HEK293T (cell line): Measurements from ENCODE around the gene WDPCP.

Experiments
- ELF4 ChIP-seq: fragments of 450-650 bp; IDR thresholded peaks from 2 replicates; pipeline ENCODE4 v1.6.1; 2017; ENCODE audit warnings: antibody characterized with exemption
- FOXM1 ChIP-seq: fragments of 450-650 bp; IDR thresholded peaks from 2 replicates; pipeline ENCODE4 v1.6.1; 2017; ENCODE audit warnings: mild to moderate bottlenecking, borderline replicate concordance
- HDGF ChIP-seq: fragments of 450-650 bp; IDR thresholded peaks from 2 replicates; pipeline ENCODE4 v1.6.1; 2017; ENCODE audit warnings: antibody characterized with exemption, borderline replicate concordance
- SUZ12 ChIP-seq: fragments of 450-650 bp; IDR thresholded peaks from 2 replicates; pipeline ENCODE4 v1.6.1; 2016; ENCODE audit warnings: mild to moderate bottlenecking
- TARDBP ChIP-seq: fragments of 450-650 bp; IDR thresholded peaks from 2 replicates; pipeline ENCODE4 v1.6.1; 2016

GRCh38 chr2:63340443-63340842 lies 247.8 kb downstream of the WDPCP start:
- no peak for TF ChIP-seq TARDBP
- no peak for TF ChIP-seq SUZ12
- no peak for TF ChIP-seq FOXM1
- no peak for TF ChIP-seq ELF4
- no peak for TF ChIP-seq HDGF
